CD4-positive, alpha-beta T cell treated with Interleukin-2 at 100 ng/mL for 4 hours (primary cell): ENCODE measurements around the gene ASIC1.

Experiments
- DNase-seq: peaks from one replicate; pipeline ENCODE4 v3.0.0-alpha.2; 2020; ENCODE audit warnings: low spot score

The ASIC1 gene

GRCh38 chr12:50041062-50041860 is 16.1 kb upstream of the ASIC1 start:
- no peak for DNase-seq

- no peak for DNase-seq
These were observed 15.4 kb upstream of the ASIC1 start for GRCh38 chr12:50041962-50042361.

DNA sequence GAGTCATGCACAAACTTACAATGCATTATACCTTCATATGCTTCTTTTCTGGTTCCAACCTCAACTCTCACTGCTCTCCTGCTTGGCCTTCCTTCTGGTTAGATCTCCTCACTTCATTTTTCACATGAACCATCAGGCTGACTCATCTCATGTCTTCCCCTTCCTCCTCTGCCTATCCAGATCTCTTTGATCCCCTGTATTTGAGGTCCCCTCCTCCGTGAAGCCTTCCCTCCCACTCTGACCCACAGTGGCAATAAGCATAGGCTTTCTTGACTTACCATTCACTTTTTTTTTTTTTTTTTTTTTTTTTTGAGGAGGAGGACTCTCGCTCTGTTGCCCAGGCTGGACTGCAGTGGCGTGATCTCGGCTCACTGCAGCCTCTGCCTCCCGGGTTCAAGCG is 14.7 kb upstream of the ASIC1 start:
- no peak for DNase-seq

GRCh38 chr12:50043308-50043707 is 14.1 kb upstream of the ASIC1 start:
- no peak for DNase-seq

DNA sequence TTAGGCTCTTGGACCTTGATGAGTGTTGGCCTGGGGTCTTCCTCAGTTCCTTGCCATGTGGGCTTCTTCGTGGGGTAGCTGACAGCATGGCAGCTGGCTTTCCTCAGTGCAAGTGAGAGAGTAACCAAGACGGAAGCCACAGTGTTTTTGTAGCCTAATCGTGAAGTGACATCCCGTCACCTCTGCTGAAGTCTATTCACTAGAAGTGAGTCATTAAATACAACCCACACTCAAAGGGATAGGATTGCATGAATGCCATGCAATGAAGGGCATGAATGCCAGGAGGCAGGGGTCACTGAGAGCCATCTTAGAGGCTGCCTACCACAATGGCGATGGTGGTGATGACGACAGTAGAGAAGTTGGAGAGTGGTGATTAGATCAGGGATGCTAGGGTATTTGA is 13.5 kb upstream of the ASIC1 start:
- DNase-seq = no peak

DNA sequence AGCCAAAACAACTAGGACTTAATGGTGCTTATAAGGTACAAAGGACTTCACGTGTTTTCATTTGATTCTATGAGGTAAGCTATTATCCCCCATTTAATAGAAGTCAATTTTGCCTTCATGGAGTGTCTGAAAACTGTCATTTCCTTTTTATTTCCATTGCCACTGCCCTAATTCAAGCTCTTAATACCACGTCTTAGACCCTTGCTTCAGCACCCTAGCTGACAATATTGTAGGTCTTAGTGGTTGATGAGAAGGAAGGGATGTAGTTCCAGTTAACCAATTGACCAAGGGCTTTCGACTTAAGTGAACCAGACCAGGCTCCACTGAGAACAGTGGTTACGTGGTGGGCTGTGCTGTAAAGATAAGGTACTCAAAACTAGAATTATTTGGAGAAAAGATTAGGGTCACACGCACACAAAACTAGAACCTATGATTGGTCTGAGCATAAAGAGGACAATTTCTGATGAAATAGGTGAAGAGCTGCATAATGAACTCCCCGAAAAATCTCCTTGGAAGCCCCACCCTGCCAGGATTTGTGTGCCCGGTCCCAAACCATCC is 9.6 kb upstream of the ASIC1 start:
- no peak for DNase-seq

- DNase-seq = no peak
These were observed 7.9 kb upstream of the ASIC1 start for GRCh38 chr12:50049254-50050118.

GRCh38 chr12:50050119-50050385 is 7.3 kb upstream of the ASIC1 start:
- no peak for DNase-seq

- DNase-seq = no peak
These were observed 6.8 kb upstream of the ASIC1 start for GRCh38 chr12:50050410-50051098.

DNA sequence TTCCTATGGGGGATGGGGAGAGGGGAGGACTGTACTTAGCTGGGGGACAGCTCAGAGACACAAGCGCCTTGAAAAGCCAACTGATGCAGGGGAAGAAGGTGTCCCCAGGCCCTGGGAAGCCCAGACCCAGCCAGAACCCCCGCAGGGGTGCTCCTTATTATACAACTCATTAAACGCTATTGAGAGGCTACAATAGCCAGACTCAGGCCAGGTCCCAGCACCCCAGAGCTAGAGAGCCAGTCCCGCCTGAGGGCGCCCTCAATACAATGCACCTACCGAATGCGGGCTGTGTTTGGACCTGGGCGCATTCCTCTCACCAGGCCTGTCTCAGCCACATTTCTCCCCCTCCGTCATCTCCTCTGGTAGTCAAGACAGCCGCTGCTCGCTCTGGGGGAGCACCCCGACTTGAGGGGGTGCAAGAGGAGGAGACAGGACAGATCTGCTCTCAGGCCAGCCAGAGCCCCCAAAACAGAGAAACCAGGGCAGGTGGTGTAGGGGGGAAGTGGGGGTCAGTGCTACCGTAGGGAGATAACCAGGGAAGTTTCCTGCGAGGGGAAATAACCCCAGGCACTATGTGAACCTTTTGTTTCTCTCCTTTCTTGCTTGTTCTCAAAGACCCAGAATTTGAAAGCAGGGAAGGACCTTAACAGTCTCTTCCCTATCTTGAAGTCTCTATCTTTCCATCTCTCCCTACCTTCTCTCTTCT is 6.1 kb upstream of the ASIC1 start:
- DNase-seq = no peak

GRCh38 chr12:50052544-50052943 is 4.9 kb upstream of the ASIC1 start:
- no peak for DNase-seq

DNA sequence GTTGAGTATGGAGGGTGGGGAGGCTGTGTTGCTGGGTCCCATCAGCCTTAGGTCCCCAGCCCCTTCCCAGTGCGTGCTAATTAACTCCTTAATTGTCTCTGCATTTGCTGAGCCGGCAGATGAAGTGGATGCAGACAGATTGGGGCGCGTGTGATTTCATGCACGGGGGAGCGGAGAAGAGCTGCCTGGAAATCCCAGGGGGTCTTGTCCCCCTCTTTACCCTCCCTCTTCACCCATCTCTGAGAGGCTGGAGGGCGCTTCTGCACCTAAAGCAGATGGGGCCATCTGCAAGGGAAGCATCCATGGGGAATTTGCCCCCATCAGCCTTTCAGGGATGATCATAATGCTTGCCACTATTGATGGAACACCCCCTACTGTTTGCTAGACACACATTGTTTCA is 4.4 kb upstream of the ASIC1 start:
- DNase-seq = no peak

DNA sequence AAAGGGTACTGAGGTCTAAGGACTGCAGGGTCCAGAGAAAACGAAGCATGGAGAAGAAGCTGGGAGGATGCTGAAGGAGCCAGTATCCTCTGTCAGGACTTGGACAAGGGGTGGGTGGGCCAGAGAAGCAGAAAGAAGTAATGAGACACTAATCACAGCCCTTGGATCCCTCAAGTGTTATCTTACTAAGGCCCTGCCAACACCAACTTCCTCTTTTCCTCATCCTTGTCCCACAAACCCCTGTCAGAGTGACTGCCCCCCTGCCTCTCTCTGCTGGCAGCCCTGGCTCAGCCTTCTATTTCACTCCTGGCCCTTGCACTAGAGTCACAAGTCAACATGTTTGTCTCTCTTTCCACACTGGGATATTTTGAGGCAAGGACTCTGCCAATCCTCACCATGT is 3.8 kb upstream of the ASIC1 start:
- DNase-seq = no peak

- peak; percentile 51 for DNase-seq
These were observed 1.4 kb upstream of the ASIC1 start for GRCh38 chr12:50055831-50056638.

DNA sequence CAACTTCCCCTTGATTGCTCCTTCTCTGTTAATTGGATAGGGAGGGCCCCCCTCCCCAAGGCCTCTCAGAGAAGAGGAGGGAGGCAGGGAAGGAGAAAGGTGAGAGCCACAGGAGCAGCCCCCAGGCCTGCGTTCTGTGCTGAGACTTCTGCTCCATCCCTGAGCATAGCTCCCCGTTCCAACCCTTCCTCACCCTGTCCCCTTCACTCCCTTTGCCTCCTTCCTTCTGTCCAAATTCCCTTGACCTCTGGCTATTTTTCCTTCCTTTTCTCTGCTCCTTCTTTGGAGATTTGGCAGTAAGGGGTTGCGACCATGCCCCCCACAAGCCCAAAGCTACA is 788 bp upstream of the ASIC1 start:
- DNase-seq = no peak

- DNase-seq = no peak
These were observed 687 bp downstream of the ASIC1 start for GRCh38 chr12:50057896-50058670.

- no peak for DNase-seq
These were observed 1.4 kb downstream of the ASIC1 start for GRCh38 chr12:50058743-50059312.

DNA sequence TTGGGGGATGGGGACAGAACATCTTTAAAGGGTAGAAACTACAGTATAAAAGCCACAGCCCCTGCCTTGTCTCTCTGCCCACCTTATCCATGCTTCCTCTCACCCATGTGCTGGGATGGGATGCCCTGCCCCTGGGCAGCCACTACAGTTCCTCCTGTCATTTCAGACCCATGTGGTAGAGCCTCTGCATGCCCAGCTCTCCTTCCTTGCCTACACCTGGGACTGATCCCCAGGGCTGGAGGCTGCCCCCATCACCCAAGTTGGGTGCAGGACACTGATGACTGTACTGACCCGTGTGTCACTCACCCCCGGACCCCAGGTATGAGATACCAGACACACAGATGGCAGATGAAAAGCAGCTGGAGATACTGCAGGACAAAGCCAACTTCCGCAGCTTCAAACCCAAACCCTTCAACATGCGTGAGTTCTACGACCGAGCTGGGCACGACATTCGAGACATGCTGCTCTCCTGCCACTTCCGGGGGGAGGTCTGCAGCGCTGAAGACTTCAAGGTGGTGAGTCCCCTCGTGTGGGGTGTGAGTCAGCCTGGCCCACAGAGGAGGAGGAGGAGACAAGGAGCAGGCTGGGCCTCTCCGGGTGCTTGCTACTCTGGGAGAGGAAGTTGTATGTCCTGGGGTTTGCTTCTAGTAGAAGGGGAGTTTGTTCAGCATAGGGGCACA is 2.2 kb downstream of the ASIC1 start:
- peak; percentile 40 for DNase-seq

DNA sequence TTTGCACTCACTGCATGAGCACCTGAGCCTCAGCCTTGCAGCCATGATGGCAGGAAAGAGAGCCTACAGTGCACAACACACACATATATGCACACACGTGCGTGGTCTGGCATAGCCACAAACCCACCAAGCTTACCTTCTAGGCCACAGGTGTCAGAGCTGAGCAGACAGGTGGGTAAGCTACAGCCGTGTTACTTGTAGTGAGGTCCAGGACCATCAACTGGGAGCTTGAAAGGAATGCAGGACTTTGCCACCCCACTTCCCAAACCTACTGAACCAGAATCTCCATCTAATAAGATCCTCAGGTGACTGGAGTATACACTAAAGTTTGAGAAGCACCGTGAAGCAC is 2.7 kb downstream of the ASIC1 start:
- DNase-seq = no peak

DNA sequence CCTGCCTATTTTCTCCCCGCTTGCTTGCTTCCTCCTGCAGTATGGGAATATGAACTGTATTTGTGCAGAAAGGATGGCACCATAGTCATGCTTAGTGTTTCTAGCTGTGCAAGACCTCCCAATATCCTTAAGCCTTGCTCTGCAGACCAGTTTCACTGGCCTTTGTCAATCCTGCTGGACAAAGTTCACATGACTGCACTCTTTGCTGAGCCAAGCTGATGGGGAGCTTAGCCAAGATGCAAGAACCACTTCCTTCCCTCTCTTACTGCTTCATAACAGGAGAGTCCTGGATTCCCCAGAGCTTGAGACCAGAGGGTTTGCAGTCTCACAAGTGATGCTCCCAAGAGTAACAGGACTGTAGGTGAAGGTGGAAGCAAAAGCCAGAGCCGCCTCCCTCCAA is 3.8 kb downstream of the ASIC1 start:
- no peak for DNase-seq
